ENCODE data around the gene GPHN.

Gene GPHN

GRCh38 chr14:66999978-67000377 is 492.0 kb downstream of the GPHN start:
- Histone ChIP-seq H3K4me1 (no peaks in the 10 kb centered on the region), H3K27ac (no peak overlapping the region), H3K9me3 (no peaks in the 10 kb centered on the region), H3K36me3 (peaks cover 0 to 6% (median 5%) of the 10 kb centered on the region in 3 donors), H3K4me3 (no peak overlapping the region), H3K27me3 (no peaks in the 10 kb centered on the region)
- no peak for DNase-seq
- TF ChIP-seq CTCF (IDR thresholded peaks at IDR 0.05): no peak
- intact Hi-C loops (cut with DNase I; ENCODE audit: low total_unique reads): no loop called here

- Histone ChIP-seq H3K27me3 (no peaks in the 10 kb centered on the region), H3K4me3 (no peak overlapping the region), H3K9me3 (no peaks in the 10 kb centered on the region), H3K4me1 (no peaks in the 10 kb centered on the region), H3K36me3 (peaks cover 0 to 6% (median 0%) of the 10 kb centered on the region in 3 donors), H3K27ac (no peak overlapping the region)
- no peak for TF ChIP-seq CTCF (IDR thresholded peaks at IDR 0.05)
- DNase-seq: no peak
- intact Hi-C loops (cut with DNase I; ENCODE audit: low total_unique reads): no loop called here
Measured at GRCh38 chr14:67002994-67003753, 495.2 kb downstream of the GPHN start.

- intact Hi-C loops (cut with DNase I; ENCODE audit: low total_unique reads): no loop called here
Measured at GRCh38 chr14:67004521-67004920, 496.6 kb downstream of the GPHN start.

GRCh38 chr14:67010602-67011001 is 502.7 kb downstream of the GPHN start:
- Histone ChIP-seq H3K36me3 (no peaks in the 10 kb centered on the region), H3K27me3 (no peaks in the 10 kb centered on the region), H3K27ac (no peak overlapping the region), H3K9me3 (no peaks in the 10 kb centered on the region), H3K4me1 (no peaks in the 10 kb centered on the region), H3K4me3 (no peak overlapping the region)
- intact Hi-C loops (cut with DNase I; ENCODE audit: low total_unique reads): no loop called here
- TF ChIP-seq CTCF (IDR thresholded peaks at IDR 0.05): no peak
- no peak for DNase-seq

More at GRCh38 chr14:67004521-67004920, 496.6 kb downstream of the GPHN start:
- Histone ChIP-seq H3K27ac (no peak overlapping the region), H3K27me3 (no peaks in the 10 kb centered on the region), H3K36me3 (peaks cover 0 to 6% (median 0%) of the 10 kb centered on the region in 3 donors), H3K4me3 (no peak overlapping the region), H3K4me1 (no peaks in the 10 kb centered on the region), H3K9me3 (no peaks in the 10 kb centered on the region)
- no peak for TF ChIP-seq CTCF (IDR thresholded peaks at IDR 0.05)
- no peak for DNase-seq

- no peak for DNase-seq
- H3K27me3 ChIP-seq: no peaks in the 10 kb centered on the region
- intact Hi-C loops (cut with DNase I; ENCODE audit: low total_unique reads): no loop called here
- no peaks in the 10 kb centered on the region for H3K36me3 ChIP-seq
- no peak overlapping the region for H3K4me3 ChIP-seq
- H3K9me3 ChIP-seq: no peaks in the 10 kb centered on the region
- H3K4me1 ChIP-seq: no peaks in the 10 kb centered on the region
- H3K27ac ChIP-seq: no peak overlapping the region
- TF ChIP-seq CTCF (IDR thresholded peaks at IDR 0.05): no peak
Measured at GRCh38 chr14:67016856-67017255, 508.9 kb downstream of the GPHN start.
